ENCODE data around the gene PCSK7. TPM values are rescaled to one million over a fixed set of nuclear protein-coding genes. Genes with fewer than 3 reads are reported as not detected.

The PCSK7 gene
- total RNA-seq, 1 experiment from 2014 or later = 12.6 TPM

DNA sequence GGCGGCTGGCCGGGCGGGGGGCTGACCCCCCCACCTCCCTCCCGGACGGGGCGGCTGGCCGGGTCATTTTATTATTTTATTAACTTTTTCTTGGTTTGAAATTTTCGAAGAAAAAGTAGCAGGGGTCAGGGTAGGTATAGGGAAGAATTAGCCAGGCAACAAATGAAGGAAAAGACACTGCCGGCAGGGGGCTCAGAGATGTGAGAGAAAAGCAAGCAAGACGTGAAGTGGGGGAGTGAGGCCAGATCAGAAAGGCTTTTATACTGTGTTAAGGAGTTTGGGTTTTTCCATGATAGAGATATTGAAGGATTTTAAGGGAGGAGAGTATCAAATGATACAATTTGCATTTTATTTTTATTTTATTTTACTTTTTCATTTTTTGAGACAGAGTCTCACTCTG lies 19.6 kb upstream of the PCSK7 start:
- peaks cover 3% of the 10 kb centered on the region; the same call in 1 of the 2 replicates for H3K36me3 ChIP-seq
- H3K9me3 ChIP-seq (replicated peaks) = no peaks in the 10 kb centered on the region
- no peaks in the 10 kb centered on the region for H3K27me3 ChIP-seq
- H3K4me1 ChIP-seq = no peaks in the 10 kb centered on the region
- no peak overlapping the region for H3K4me3 ChIP-seq
- DNase-seq = no peak
- H3K27ac ChIP-seq = no peak overlapping the region

DNA sequence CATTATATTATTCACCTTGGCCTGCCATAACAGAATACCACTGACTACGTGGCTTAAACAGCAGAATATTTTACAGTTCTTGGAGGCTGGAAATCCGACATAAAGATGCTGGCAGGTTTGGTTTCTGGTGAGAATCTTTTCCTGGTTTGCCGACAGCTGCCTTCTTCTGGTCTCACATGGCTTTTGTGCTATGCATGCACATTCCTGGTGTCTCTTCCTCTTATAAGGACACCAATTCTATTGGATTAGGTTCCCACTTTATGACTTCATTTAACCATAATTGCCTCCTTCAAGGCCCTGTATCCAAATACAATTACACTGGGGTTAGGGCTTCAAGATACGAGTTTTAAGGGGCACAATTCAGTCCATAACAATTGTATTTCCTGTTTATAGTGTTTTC lies 17.7 kb upstream of the PCSK7 start:
- Histone ChIP-seq H3K4me1 (no peaks in the 10 kb centered on the region), H3K9me3 (replicated peaks) (no peaks in the 10 kb centered on the region), H3K27me3 (no peaks in the 10 kb centered on the region), H3K4me3 (no peak overlapping the region), H3K27ac (no peak overlapping the region), H3K36me3 (peaks cover 4% of the 10 kb centered on the region)
- no peak for DNase-seq

DNA sequence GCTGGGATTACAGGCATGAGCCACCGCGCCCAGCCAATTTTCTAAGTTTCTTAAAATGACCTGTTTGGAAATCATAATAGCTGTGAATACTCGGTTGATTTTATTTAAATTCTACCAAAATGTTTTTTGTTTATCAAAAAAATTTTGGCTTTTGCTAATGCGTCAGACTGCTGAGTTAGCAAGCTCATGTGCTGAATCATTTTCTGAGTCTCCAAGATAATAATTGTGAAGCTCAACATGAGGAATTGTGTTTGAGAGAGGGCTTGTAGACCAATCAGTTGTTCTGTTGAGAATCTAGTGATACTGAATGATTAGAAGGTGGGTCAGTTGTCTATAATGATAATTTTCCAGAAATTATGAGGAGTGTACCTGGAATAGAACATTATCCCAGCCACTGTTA lies 16.5 kb upstream of the PCSK7 start:
- Histone ChIP-seq H3K9me3 (replicated peaks) (no peaks in the 10 kb centered on the region), H3K4me1 (no peaks in the 10 kb centered on the region), H3K4me3 (no peak overlapping the region), H3K36me3 (peaks cover 4% of the 10 kb centered on the region), H3K27me3 (no peaks in the 10 kb centered on the region), H3K27ac (no peak overlapping the region)
- no peak for DNase-seq

DNA sequence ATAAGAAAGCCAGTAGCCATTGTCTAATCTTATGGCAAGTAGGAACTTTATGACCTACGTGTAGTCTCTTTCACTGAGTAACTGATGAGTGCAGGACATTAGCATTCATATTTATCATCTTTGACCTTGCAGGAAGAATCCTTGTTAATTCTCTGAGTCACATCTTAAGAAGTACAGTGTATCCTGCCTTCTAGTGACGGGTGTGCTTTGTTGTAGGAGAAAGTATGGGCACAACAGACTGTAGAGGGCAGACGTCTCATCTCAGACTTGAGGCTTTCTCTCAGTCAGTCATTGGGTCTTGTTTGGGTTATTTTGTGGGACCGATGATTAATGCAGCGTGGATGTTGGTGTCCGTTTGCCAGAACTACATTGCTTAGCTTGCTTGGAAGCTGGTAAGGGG lies 7.4 kb upstream of the PCSK7 start:
- Histone ChIP-seq H3K4me3 (no peak overlapping the region), H3K4me1 (no peaks in the 10 kb centered on the region), H3K36me3 (peaks cover 4% of the 10 kb centered on the region), H3K27me3 (no peaks in the 10 kb centered on the region), H3K9me3 (replicated peaks) (no peaks in the 10 kb centered on the region), H3K27ac (no peak overlapping the region)
- DNase-seq = no peak

DNA sequence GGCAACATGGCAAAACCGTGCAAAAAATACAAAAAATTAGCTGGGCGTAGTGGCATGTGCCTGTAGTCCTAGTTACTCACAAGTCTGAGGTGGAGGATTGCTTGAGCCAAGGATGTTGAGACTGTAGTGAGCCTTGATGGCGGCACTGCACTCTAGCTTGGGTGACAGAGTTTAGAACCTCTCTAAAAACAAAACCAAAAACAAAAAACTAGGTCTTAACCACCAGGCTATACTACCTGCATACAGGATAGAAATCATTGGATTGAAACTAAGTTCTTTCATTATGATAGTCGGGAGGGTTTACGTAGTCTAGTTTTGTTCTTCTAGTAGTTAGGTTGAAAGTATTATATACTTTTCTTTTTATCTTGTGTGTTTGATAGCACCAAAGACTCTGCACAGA lies 6.3 kb upstream of the PCSK7 start:
- no peaks in the 10 kb centered on the region for H3K4me1 ChIP-seq
- H3K27ac ChIP-seq = no peak overlapping the region
- no peaks in the 10 kb centered on the region for H3K9me3 ChIP-seq (replicated peaks)
- H3K27me3 ChIP-seq = no peaks in the 10 kb centered on the region
- H3K36me3 ChIP-seq = peaks cover 4% of the 10 kb centered on the region; the same call in 1 of the 2 replicates
- no peak for DNase-seq
- no peak overlapping the region for H3K4me3 ChIP-seq

DNA sequence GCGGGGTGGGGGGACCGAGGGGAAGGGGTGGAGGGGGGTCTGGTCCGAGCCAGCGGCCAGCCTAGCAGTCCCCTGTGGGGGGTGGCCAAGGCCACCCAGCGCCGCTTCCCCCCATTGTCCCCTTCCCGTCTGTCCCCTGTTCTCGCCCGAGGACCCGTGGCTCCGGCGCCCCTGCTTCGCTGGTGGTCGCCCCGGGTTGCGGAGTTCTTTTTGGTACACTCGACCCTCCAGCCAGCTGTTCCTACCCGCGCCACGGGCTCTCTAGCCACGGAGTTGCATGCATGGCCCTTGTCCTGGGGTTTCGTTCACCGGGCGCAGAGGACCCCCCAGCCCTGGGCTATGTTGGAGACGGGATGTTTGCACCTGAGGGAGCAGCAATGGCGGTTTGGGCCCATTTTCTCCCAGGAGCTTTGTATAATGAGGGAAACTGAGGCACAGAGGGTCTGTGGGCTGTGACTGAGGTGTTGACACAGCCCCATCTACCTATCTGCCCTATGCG lies 1.1 kb upstream of the PCSK7 start:
- Histone ChIP-seq H3K9me3 (replicated peaks) (no peaks in the 10 kb centered on the region), H3K4me3 (peak overlapping the region; percentile 82), H3K27me3 (no peaks in the 10 kb centered on the region), H3K4me1 (no peaks in the 10 kb centered on the region), H3K27ac (no peak overlapping the region), H3K36me3 (no peaks in the 10 kb centered on the region)
- peak; percentile 26 to 27 for DNase-seq

DNA sequence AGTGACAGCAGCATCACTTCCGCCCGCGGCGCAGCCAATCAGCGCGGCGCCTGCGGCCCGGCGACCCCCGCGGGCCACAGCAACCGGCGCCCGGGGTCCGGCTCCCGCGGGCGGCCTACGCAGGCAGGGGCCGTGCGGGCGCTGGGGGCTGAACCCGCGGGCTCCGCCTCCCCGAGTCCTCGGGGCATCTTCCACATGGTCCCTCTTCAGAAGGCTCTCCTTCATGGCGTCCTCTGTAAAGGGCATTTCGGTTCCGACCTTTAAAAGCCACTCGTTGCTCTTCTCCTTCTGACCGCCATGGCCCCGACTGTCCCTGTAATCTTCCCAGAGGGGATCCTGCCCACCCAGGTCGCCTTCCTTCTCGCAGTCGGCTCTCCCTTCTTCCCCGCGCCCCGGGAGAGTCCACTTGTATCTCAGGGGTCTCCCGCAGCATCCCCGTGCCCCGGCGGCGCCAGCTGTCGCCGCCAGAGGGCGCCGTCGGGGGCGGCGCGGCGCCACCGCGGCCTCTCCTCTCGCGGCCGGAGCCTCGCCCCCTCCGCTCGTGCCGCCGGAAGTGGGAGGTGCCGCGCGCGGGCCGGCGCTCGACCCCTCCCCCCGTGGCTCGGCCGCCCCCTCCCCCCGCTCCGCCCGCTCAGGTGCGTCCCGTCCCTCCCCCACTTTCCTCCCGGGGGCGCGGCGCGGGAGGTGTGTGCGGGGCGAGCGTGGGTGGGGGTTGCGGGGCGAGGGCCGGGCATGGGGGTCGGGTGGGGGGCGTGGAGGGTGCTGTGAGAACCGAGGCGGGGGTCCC lies 412 bp upstream of the PCSK7 start, which contains the start of gene RNF214:
RNF214 (plus strand) TSS at position 580 of the 787 bp plus-strand sequence. CDS start 1,602 bp downstream, outside the sequence.
- Histone ChIP-seq H3K4me3 (peak within 1 kb of the TSS; percentile 82), H3K9me3 (replicated peaks) (no peaks in the 10 kb centered on the region), H3K4me1 (no peaks in the 10 kb centered on the region), H3K27me3 (no peaks in the 10 kb centered on the region), H3K27ac (peak within 1 kb of the TSS; percentile 47; the same call in 1 of the 2 replicates), H3K36me3 (no peaks in the 10 kb centered on the region)
- DNase-seq = peak; percentile 47 to 72

DNA sequence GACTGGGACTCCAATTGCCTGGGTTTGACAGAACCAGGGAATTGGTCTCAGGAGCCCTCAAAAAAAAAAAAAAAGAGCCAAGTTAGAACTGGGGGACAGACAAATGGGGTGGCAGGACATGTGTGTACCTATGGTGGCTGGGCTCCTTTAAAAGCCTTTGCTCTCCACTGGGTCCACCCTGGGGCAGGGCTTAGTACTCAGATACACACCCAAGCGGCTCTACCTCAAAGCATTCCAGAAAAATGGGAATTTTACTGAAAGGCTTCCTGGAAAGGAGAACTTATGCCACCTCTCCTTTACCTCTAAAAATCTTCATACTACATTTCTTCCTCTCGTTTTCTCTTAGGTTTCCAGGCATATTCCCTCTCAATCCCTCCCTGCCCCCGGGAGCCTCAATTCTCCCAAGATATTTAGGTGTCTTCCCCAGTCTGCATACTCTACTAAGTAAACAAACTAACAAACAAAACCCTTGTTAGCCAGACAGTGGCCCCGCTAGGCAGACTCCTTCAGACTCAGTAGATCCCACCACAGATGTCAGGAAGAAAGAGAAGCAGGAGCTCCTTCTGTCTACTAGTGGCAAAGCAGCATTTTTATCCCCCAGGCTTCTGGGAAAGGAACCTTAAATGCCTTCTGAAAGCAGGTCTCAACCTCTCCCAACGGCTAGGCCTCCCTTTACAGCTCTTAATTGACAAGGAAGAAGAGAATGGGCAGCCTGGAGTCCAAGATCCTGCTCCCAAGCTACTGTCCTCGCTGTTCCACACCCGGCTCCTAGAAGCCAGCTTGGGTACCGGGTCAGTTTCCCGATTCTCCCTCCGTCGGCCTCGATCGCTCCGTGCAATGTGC lies 653 bp downstream of the PCSK7 start:
- Histone ChIP-seq H3K27ac (no peak overlapping the region), H3K4me3 (peak overlapping the region; percentile 82), H3K4me1 (no peaks in the 10 kb centered on the region), H3K36me3 (no peaks in the 10 kb centered on the region), H3K9me3 (replicated peaks) (no peaks in the 10 kb centered on the region), H3K27me3 (no peaks in the 10 kb centered on the region)
- DNase-seq = peak in 1 of 2 experiments; percentile 12

DNA sequence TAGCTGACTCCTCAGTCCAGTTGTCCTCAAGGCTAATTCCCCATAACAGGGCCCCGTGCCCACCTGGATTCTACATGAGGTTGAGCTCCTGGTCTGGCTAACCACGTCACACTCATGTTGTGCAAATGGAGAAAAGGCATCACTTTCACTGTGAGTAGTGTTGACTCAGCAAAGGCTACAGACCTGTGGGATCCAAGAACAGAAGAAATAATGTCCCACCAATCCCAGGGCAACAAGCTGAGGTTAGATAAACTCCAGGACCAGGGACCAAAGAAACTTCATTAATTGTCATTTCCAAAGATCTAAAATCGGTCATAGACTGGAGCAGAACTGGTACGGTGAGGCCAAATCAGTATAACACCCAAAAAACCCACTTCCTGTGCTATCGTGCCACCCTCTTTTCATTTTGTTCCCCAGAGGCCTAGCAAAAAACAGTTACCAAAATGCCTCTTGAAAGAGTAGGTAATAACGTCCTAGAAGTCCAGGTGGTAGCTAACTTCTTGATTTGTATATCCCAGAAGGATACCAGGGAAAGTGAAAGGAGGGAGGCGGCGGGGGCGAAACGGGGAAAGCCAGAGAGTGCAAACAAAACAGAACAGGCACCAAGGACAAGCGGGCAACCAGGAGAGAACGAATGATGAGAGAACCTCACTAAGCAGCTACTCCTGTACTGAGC lies 1.4 kb downstream of the PCSK7 start:
- Histone ChIP-seq H3K36me3 (no peaks in the 10 kb centered on the region), H3K4me3 (no peak overlapping the region), H3K9me3 (replicated peaks) (no peaks in the 10 kb centered on the region), H3K27ac (no peak overlapping the region), H3K4me1 (no peaks in the 10 kb centered on the region), H3K27me3 (no peaks in the 10 kb centered on the region)
- no peak for DNase-seq

DNA sequence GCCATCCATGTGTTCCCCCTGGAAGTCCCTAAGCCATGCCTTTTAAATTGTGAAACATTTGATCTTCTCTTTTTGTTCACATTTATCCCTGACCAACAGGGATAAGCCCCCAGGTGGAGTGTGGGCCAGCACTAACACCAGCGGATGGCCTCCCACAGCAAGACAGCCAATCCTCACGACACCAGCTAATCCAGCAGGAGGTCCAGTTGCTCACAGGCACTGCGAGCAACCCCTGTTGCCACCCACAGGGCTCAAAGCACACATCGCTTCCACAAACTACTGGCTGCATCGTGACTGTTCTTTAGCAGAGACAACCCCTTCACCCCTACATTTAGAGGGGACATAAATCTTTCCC lies 2.0 kb downstream of the PCSK7 start:
- Histone ChIP-seq H3K27me3 (no peaks in the 10 kb centered on the region), H3K27ac (no peak overlapping the region), H3K36me3 (no peaks in the 10 kb centered on the region), H3K9me3 (replicated peaks) (no peaks in the 10 kb centered on the region), H3K4me3 (no peak overlapping the region), H3K4me1 (no peaks in the 10 kb centered on the region)
- DNase-seq = no peak

DNA sequence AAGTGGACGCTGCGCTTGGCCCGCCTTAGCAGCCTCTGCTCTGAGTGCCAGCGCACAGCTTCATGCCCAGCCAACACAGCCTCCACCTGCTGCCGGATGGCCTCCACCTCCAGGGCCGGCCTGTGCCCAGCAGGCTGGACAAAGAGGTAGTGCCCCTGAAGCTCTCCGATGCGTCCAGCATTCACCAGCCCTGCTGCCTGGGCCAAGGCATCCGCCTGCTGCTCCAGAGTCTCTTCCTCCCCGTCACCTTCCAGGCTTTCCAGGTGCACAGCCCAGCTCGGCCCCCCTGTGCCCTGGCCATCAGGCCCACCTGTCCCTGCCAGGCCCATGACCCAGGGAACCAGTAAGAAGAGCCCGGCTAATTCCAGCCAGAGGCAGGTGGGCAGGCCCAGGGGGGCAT lies 2.5 kb downstream of the PCSK7 start:
- H3K9me3 ChIP-seq (replicated peaks) = no peaks in the 10 kb centered on the region
- no peaks in the 10 kb centered on the region for H3K27me3 ChIP-seq
- no peak for DNase-seq
- no peaks in the 10 kb centered on the region for H3K4me1 ChIP-seq
- no peak overlapping the region for H3K4me3 ChIP-seq
- H3K36me3 ChIP-seq = no peaks in the 10 kb centered on the region
- no peak overlapping the region for H3K27ac ChIP-seq

DNA sequence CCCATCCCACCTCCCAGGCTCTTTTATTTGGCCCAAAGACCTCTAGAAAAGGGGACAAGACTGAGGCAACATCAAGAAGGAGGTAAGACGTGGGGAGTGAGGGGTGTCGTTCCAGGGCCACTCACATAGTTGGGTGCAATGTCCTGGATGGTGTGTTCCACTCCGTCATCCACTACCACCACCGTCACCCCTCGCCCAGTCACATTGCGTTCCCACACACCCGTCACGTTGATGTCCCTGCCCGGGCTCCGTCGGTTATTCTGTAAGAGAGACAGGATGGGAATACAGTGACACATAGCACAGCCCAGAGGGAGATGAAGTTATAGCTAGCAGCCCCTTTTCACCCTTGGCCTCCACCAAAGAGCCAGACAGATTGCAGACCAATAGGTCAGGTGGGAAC lies 3.8 kb downstream of the PCSK7 start:
- Histone ChIP-seq H3K4me3 (no peak overlapping the region), H3K36me3 (no peaks in the 10 kb centered on the region), H3K4me1 (no peaks in the 10 kb centered on the region), H3K27me3 (no peaks in the 10 kb centered on the region), H3K27ac (no peak overlapping the region), H3K9me3 (replicated peaks) (no peaks in the 10 kb centered on the region)
- no peak for DNase-seq

DNA sequence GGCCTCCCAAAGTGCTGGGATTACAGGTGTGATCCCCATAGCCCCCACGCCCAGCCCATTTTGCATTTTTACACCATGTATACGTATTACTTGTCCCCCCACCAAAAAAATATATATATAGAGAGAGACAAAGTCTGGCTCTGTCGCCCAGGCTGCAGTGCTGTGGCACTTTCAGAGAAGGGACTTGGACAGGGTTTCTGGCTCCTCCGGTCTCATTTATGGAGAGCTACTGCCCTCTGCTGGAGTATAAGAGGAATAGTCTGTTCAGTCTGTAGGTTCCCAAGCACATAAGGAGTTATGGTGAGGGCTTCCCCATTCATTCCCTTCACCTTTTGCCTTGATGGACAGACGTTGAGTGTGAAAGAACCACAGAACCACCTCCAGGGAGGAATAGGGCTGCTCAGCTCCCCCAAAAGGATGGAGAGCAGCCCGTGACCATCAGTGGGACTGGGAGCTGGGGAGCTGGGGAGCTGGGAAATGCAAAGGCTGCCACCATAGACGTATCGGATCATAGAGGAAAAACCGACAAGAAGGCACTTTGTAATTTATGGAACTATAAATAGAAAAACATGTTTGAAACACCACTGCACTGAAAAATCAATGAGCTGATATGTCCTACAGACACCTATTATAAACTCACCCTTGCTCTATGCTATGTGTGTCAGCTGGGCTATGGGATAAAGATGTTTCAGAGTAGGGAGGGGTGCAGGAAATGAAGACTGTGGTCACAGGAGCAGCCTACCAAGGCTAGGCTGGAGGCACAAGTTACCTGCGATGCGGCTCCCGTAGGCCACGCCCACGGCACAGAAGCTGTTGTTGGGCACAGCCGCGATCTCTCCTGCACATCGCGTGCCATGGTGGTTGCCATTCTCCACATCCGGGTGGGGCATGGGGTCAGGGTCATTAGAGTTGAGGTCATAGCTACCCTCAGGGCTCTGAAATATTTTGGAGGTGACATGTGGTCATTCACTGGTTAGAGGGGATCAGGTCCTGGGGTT lies 5.2 kb downstream of the PCSK7 start:
- H3K9me3 ChIP-seq (replicated peaks) = no peaks in the 10 kb centered on the region
- no peaks in the 10 kb centered on the region for H3K36me3 ChIP-seq
- peaks cover 11% of the 10 kb centered on the region for H3K4me1 ChIP-seq
- H3K27me3 ChIP-seq = no peaks in the 10 kb centered on the region
- H3K4me3 ChIP-seq = no peak overlapping the region
- peak; percentile 38 to 85 for DNase-seq
- no peak overlapping the region for H3K27ac ChIP-seq
